ENCODE data around the gene SLC10A6. TPM values are rescaled to one million over a fixed set of nuclear protein-coding genes. Genes with fewer than 3 reads are reported as not detected.

SLC10A6 gene, protein sequence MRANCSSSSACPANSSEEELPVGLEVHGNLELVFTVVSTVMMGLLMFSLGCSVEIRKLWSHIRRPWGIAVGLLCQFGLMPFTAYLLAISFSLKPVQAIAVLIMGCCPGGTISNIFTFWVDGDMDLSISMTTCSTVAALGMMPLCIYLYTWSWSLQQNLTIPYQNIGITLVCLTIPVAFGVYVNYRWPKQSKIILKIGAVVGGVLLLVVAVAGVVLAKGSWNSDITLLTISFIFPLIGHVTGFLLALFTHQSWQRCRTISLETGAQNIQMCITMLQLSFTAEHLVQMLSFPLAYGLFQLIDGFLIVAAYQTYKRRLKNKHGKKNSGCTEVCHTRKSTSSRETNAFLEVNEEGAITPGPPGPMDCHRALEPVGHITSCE
- total RNA-seq (2021; ENCODE audit: unreplicated experiment): not detected
- polyA plus RNA-seq (2012; ENCODE audit: insufficient read length): not detected
- Bru-seq, nascent RNA: percentile 3 among the genes with signal in this experiment
- BruChase-seq, experiment 1, labeled RNA remaining after a 2-hour chase: percentile 12 among the genes with signal in this experiment
- BruChase-seq, experiment 2, labeled RNA remaining after a 6-hour chase: percentile 13 among the genes with signal in this experiment
- long read RNA-seq: 0 reads

DNA sequence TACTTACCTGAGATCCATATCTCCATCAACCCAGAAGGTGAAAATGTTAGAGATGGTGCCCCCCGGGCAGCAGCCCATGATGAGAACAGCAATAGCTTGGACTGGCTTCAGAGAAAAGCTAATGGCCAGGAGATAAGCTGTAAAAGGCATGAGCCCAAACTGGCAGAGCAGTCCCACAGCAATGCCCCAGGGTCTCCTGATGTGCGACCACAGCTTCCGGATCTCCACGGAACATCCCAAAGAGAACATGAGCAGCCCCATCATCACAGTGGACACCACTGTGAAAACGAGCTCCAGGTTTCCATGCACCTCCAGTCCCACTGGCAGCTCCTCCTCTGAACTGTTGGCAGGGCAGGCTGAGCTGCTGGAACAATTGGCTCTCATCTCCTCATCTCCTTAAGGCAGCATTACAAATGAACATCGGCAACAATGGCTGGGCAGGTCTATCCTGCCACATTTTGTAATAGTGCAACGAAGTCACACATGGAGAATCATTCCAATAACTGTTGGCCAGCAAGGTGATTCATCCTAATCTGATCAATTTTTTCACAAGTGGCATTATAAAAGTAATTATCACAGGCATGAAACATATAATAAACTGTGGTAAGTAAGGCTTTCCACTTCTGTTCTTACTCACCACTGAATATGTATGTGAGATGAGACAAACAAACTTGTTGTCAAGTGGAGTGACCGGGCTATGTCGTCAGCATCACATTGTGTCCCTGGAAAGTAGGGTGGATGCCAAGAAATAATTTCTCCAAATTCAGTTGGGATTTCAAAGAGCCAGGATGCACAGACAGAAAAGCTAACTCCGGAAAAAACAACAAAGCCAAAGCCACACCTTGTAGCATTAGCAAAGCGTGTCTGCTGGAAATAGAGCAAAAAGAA, at the start of gene SLC10A6:
TSS of gene SLC10A6 (minus strand) at position 653 of the 888 bp plus-strand sequence. CDS start at position 384, 269 bp downstream.
- DNase-seq (ENCODE audit: low read depth, low spot score) (no peak), ATAC-seq (no peak)
- Histone ChIP-seq H3K4me3 (ENCODE audit: low read depth in 2 of 2, low read length in 2 of 2) (no peak within 1 kb of the TSS), H3K9me3 (ENCODE audit: control insufficient read depth, insufficient read depth, low read depth, low read length) (no peaks in the 10 kb centered on the region), H3K27me3 (ENCODE audit: control insufficient read depth, insufficient read depth, low read length) (no peaks in the 10 kb centered on the region), H3K4me1 (ENCODE audit: control insufficient read depth, insufficient read depth, low read length) (no peaks in the 10 kb centered on the region), H3K36me3 (ENCODE audit: control insufficient read depth, insufficient read depth, low read length) (no peaks in the 10 kb centered on the region), H3K27ac (ENCODE audit: low read length) (no peak within 1 kb of the TSS)
- BruUV-seq (replicated peaks): no TSS peak
- ChIA-PET CTCF (no interaction called here), POLR2A (no interaction called here)
- intact Hi-C loops (cut with micrococcal nuclease; ENCODE audit: unreplicated experiment): no loop called here
- in situ Hi-C loops (cut with HindIII; ENCODE audit: low pct_unique_long_range_greater_than_20kb, low sequenced_read_pairs): no loop called here
- TF ChIP-seq, protein P1, sequence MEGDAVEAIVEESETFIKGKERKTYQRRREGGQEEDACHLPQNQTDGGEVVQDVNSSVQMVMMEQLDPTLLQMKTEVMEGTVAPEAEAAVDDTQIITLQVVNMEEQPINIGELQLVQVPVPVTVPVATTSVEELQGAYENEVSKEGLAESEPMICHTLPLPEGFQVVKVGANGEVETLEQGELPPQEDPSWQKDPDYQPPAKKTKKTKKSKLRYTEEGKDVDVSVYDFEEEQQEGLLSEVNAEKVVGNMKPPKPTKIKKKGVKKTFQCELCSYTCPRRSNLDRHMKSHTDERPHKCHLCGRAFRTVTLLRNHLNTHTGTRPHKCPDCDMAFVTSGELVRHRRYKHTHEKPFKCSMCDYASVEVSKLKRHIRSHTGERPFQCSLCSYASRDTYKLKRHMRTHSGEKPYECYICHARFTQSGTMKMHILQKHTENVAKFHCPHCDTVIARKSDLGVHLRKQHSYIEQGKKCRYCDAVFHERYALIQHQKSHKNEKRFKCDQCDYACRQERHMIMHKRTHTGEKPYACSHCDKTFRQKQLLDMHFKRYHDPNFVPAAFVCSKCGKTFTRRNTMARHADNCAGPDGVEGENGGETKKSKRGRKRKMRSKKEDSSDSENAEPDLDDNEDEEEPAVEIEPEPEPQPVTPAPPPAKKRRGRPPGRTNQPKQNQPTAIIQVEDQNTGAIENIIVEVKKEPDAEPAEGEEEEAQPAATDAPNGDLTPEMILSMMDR (IDR thresholded peaks at IDR 0.05): no peak
- TF ChIP-seq SIN3A (IDR thresholded peaks at IDR 0.05; ENCODE audit: borderline replicate concordance, insufficient read depth, low read depth, low read length): no peak
- TF ChIP-seq, protein P2, sequence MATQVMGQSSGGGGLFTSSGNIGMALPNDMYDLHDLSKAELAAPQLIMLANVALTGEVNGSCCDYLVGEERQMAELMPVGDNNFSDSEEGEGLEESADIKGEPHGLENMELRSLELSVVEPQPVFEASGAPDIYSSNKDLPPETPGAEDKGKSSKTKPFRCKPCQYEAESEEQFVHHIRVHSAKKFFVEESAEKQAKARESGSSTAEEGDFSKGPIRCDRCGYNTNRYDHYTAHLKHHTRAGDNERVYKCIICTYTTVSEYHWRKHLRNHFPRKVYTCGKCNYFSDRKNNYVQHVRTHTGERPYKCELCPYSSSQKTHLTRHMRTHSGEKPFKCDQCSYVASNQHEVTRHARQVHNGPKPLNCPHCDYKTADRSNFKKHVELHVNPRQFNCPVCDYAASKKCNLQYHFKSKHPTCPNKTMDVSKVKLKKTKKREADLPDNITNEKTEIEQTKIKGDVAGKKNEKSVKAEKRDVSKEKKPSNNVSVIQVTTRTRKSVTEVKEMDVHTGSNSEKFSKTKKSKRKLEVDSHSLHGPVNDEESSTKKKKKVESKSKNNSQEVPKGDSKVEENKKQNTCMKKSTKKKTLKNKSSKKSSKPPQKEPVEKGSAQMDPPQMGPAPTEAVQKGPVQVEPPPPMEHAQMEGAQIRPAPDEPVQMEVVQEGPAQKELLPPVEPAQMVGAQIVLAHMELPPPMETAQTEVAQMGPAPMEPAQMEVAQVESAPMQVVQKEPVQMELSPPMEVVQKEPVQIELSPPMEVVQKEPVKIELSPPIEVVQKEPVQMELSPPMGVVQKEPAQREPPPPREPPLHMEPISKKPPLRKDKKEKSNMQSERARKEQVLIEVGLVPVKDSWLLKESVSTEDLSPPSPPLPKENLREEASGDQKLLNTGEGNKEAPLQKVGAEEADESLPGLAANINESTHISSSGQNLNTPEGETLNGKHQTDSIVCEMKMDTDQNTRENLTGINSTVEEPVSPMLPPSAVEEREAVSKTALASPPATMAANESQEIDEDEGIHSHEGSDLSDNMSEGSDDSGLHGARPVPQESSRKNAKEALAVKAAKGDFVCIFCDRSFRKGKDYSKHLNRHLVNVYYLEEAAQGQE (IDR thresholded peaks at IDR 0.05; ENCODE audit: insufficient read depth in 1 of 2, low read depth in 2 of 2, low read length in 1 of 2): no peak
- no peak for TF ChIP-seq TCF7L2 (IDR thresholded peaks at IDR 0.05; ENCODE audit: low read depth, low read length)
- no peak for TF ChIP-seq POLR2AphosphoS5 (IDR thresholded peaks at IDR 0.05; ENCODE audit: low read depth, low read length)

DNA sequence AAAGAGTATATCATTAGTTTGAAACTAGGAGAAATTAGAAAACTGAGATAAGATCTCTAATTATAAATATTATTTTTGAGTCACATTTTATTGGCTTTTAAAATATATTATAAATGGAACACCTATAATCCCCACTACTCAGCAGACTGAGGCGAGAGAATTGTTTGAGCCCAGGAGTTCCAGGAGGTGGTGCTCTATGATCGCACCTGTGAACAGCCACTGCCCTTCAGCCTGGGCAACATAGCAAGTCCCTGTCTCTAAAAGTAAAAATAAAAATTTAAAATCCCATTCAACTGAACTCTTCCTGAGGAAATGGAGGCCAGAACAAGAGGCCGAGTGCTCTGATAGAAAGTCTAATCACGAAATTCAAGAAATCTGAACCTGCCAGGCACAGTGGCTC, 49.4 kb upstream of the SLC10A6 start:
- H3K27ac ChIP-seq (ENCODE audit: low read length): no peak overlapping the region
- in situ Hi-C loops (cut with HindIII; ENCODE audit: low pct_unique_long_range_greater_than_20kb, low sequenced_read_pairs) (no loop called here), intact Hi-C loops (cut with micrococcal nuclease; ENCODE audit: unreplicated experiment) (no loop called here)
- no peaks in the 10 kb centered on the region for H3K9me3 ChIP-seq (ENCODE audit: control insufficient read depth, insufficient read depth, low read depth, low read length)
- ChIA-PET POLR2A (no interaction called here), CTCF (no interaction called here)
- BruUV-seq (replicated peaks): no TSS peak
- no peak for DNase-seq (ENCODE audit: low read depth, low spot score)
- H3K4me1 ChIP-seq (ENCODE audit: control insufficient read depth, insufficient read depth, low read length): no peaks in the 10 kb centered on the region
- H3K27me3 ChIP-seq (ENCODE audit: control insufficient read depth, insufficient read depth, low read length): no peaks in the 10 kb centered on the region
- H3K4me3 ChIP-seq (ENCODE audit: low read depth in 2 of 2, low read length in 2 of 2): no peak overlapping the region
- H3K36me3 ChIP-seq (ENCODE audit: control insufficient read depth, insufficient read depth, low read length): no peaks in the 10 kb centered on the region
- no peak for TF ChIP-seq POLR2AphosphoS5 (IDR thresholded peaks at IDR 0.05; ENCODE audit: low read depth, low read length)
- TF ChIP-seq SIN3A (IDR thresholded peaks at IDR 0.05; ENCODE audit: borderline replicate concordance, insufficient read depth, low read depth, low read length): no peak
- TF ChIP-seq, protein P1 (IDR thresholded peaks at IDR 0.05): peak; percentile 66
- ATAC-seq: peak; percentile 74; the same call in 1 of the 2 replicates
